PC-9 (cell line): Measurements from ENCODE around the gene BAD. TPM values are rescaled to one million over a fixed set of nuclear protein-coding genes. Genes with fewer than 3 reads are reported as not detected.

ENCODE experiments used
- BruUV-seq: library from RNA; stranded (reverse); fragments of 400-500 nt; replicated peaks from 2 replicates; lab custom pipeline; 2021; lab: Mats Ljungman, UMichigan
- CTCF ChIA-PET: fragments of 300-600 bp; sonication (Branson Sonifier 250); formaldehyde crosslinking; loops from one replicate; lab custom pipeline; 2022; ENCODE audit warnings: antibody characterized with exemption; lab: Charles Lee
- POLR2A ChIA-PET: fragments of 300-600 bp; sonication (Branson Sonifier 250); formaldehyde crosslinking; loops from one replicate; lab custom pipeline; 2022; ENCODE audit warnings: antibody characterized with exemption; ENCODE audit not compliant: unreplicated experiment; lab: Charles Lee
- DNase-seq, 2 experiments: peaks; one replicate each; pipeline versions ENCODE4 v3.0.0 to v3.0.0-alpha.2; 2015 to 2022; ENCODE audit warnings: mixed read lengths in 1 of 2
- H2AFZ ChIP-seq: fragments of 200-600 bp; sonication (generic); 2 replicates; pipeline ENCODE4 v1.8.1; 2017; ENCODE audit warnings: antibody characterized with exemption
- H3F3A ChIP-seq: fragments of 200-600 bp; sonication (generic); 2 replicates; pipeline ENCODE4 v1.8.1; 2017; ENCODE audit warnings: antibody characterized with exemption, mild to moderate bottlenecking, low read depth; ENCODE audit not compliant: insufficient read depth
- H3K27ac ChIP-seq: fragments of 200-600 bp; sonication (generic); 2 replicates; pipeline ENCODE4 v1.6.1; 2016; ENCODE audit warnings: mixed run types
- H3K27me3 ChIP-seq: fragments of 200-600 bp; sonication (generic); 2 replicates; pipeline ENCODE4 v1.6.1; 2016; ENCODE audit warnings: low read depth, mixed run types; ENCODE audit not compliant: insufficient read depth
- H3K36me3 ChIP-seq: fragments of 200-600 bp; sonication (generic); 2 replicates; pipeline ENCODE4 v1.6.1; 2016; ENCODE audit warnings: low read depth, mixed run types
- H3K4me1 ChIP-seq: fragments of 200-600 bp; sonication (generic); replicated peaks from 2 replicates; pipeline ENCODE4 v1.6.1; 2016; ENCODE audit warnings: mixed run types; ENCODE audit not compliant: insufficient read depth
- H3K4me2 ChIP-seq: fragments of 200-600 bp; sonication (generic); 2 replicates; pipeline ENCODE4 v1.6.1; 2017; ENCODE audit warnings: mixed run types
- H3K4me3 ChIP-seq: fragments of 200-600 bp; sonication (generic); 2 replicates; pipeline ENCODE4 v1.6.1; 2016; ENCODE audit warnings: mixed run types
- H3K79me2 ChIP-seq: fragments of 200-600 bp; sonication (generic); 2 replicates; pipeline ENCODE4 v1.6.1; 2017; ENCODE audit warnings: low read depth, mixed run types
- H3K9me2 ChIP-seq: fragments of 200-600 bp; sonication (generic); 2 replicates; pipeline ENCODE4 v1.8.1; 2017; ENCODE audit warnings: mild to moderate bottlenecking; ENCODE audit not compliant: insufficient read depth
- H3K9me3 ChIP-seq: fragments of 200-600 bp; sonication (generic); 2 replicates; pipeline ENCODE4 v1.8.1; 2016; ENCODE audit warnings: low read depth; ENCODE audit not compliant: insufficient read depth
- H4K20me1 ChIP-seq: fragments of 200-600 bp; sonication (generic); 2 replicates; pipeline ENCODE4 v1.8.1; 2017; ENCODE audit not compliant: insufficient read depth
- CTCF ChIP-seq: fragments of 200-600 bp; sonication (generic); conservative IDR thresholded peaks from 2 replicates; pipeline ENCODE4 v1.6.1; 2017; ENCODE audit warnings: mixed run types, antibody characterized with exemption, mild to moderate bottlenecking, moderate library complexity
- EZH2 ChIP-seq: fragments of 200-600 bp; sonication (generic); IDR thresholded peaks from 2 replicates; pipeline ENCODE4 v1.8.0; 2017; ENCODE audit warnings: antibody characterized with exemption, low read depth
- intact Hi-C: fragments of 100-400 bp; cut with micrococcal nuclease; formaldehyde crosslinking; loops from one replicate; pipeline ENCODE4 v1.10.0; 2022; ENCODE audit not compliant: unreplicated experiment
- total RNA-seq: library from RNA; stranded (reverse); gene quantifications from 2 replicates; pipeline ENCODE4 v1.2.3, GENCODE V29; 2021

The BAD gene
- total RNA-seq, 1 experiment from 2014 or later, result 94.3 TPM

- no peaks in the 10 kb centered on the region for H3K27me3 ChIP-seq
- peaks cover 3% of the 10 kb centered on the region for H4K20me1 ChIP-seq
- H3K36me3 ChIP-seq, result no peaks in the 10 kb centered on the region
- no peaks in the 10 kb centered on the region for H3K9me3 ChIP-seq
- H2AFZ ChIP-seq, result peak within 1 kb of the TSS; percentile 96
- BruUV-seq, result TSS peak; percentile 42
- CTCF ChIA-PET, result interaction anchor here (0.6 to 1.5 kb wide), 3 partner anchors 19 to 22 kb away, joined by 3 to 7 read pairs (median 4); partner anchors contain the start of gene FERMT3
- H3K79me2 ChIP-seq, result peaks cover 34% of the 10 kb centered on the region
- H3K27ac ChIP-seq, result no peak within 1 kb of the TSS
- intact Hi-C loops, result no loop called here
- no peaks in the 10 kb centered on the region for H3K9me2 ChIP-seq
- peaks cover 31% of the 10 kb centered on the region for H3F3A ChIP-seq
- H3K4me3 ChIP-seq, result peak within 1 kb of the TSS; percentile 98
- peak; percentile 70 to 95 for DNase-seq
- peak; percentile 47; the same call in 1 of the 2 replicates for TF ChIP-seq CTCF
- TF ChIP-seq EZH2, result no peak
- H3K4me2 ChIP-seq, result peak within 1 kb of the TSS; percentile 99
- POLR2A ChIA-PET, result interaction anchor here (0.9 kb wide), 1 partner anchor 79 kb away, joined by 3 read pairs; no protein-coding TSS in a partner anchor
- peaks cover 27% of the 10 kb centered on the region for H3K4me1 ChIP-seq
Observed at GRCh38 chr11:64225608-64226506, 58.6 kb downstream of the BAD start, which contains the start of the genes NUDT22 and TRPT1. TSS of gene NUDT22 (plus strand) at chr11:64226274. CDS start at chr11:64226653, 379 bp downstream. TSS of gene TRPT1 (minus strand) at chr11:64226186. CDS start at chr11:64225860, 326 bp downstream.

DNA sequence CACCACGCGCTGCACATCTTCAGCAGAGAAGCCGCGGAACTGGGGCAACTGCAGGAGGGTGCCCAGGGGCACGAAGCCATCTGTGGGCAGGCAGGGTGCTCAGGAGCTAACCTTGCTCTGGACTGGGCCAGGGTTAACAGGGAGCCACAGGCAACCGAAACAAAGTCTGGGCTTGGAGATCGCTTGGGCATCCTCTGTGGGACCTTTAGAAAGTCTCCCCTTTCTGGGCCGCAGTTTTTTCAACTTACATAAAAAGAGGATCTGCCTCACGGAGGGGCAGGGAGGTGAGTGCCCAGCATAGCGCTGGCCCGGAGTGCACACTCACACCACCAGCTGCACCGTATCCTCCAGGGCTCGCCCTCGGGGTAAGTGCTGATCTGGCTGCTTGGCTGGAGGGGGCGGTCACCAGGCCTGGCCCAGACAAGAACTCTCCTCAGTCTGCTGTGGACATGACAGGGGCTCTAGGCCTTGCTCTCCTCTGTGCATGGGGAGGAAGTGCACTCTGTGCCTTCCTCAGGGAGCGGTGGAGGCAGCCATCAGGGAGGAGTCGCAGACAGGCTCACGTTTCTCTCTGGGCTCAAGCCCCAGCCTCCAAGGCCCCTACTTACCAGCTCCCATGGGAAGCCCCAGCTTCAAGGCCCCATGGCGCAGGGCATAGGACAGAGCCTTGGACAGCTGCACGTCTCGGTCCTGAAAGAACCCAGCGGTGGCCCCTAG is 59.4 kb downstream of the BAD start:
- Histone ChIP-seq H3K27ac (no peak overlapping the region), H3K9me2 (no peaks in the 10 kb centered on the region), H2AFZ (no peak overlapping the region), H3K79me2 (peaks cover 34% of the 10 kb centered on the region), H3F3A (peaks cover 30% of the 10 kb centered on the region), H3K36me3 (no peaks in the 10 kb centered on the region), H4K20me1 (peaks cover 3% of the 10 kb centered on the region), H3K4me3 (peak overlapping the region; percentile 98), H3K27me3 (no peaks in the 10 kb centered on the region), H3K4me2 (peak overlapping the region; percentile 99), H3K9me3 (no peaks in the 10 kb centered on the region), H3K4me1 (peaks cover 27% of the 10 kb centered on the region)
- intact Hi-C loops, result no loop called here
- POLR2A ChIA-PET, result no interaction called here
- TF ChIP-seq CTCF (no peak), EZH2 (no peak)
- DNase-seq, result no peak
- CTCF ChIA-PET, result interaction anchor here (1.3 kb wide), 1 partner anchor 20 kb away, joined by 3 read pairs; no protein-coding TSS in a partner anchor
- BruUV-seq, result no TSS peak
